GM21717 (cell line): Measurements from ENCODE around the gene MRPS5.
"Not testable (repeated sequence)": the region's sequence is repeated elsewhere in the genome, so short reads cannot be mapped to it uniquely, and the experiment has no call there.

ENCODE experiments used
- ATAC-seq: cut with Tn5 transposase; IDR thresholded peaks from one replicate; pipeline ENCODE4 v1.9.1; 2021; ENCODE audit warnings: mild to moderate bottlenecking, moderate library complexity; ENCODE audit not compliant: unreplicated experiment

Gene MRPS5

GRCh38 chr2:95121407-95122196 lies at the start of gene MRPS5:
TSS of gene MRPS5 (minus strand) at chr2:95121808. CDS start at chr2:95121791, 17 bp downstream.
- ATAC-seq = peak; percentile 97

- ATAC-seq = peak; percentile 27
These were observed 44.6 kb upstream of the MRPS5 start for GRCh38 chr2:95166065-95166763.

- peak; percentile 90 for ATAC-seq
These were observed 43.9 kb upstream of the MRPS5 start, which contains the start of gene ZNF2 for GRCh38 chr2:95165371-95166064. TSS of gene ZNF2 (plus strand) at chr2:95165809. CDS start at chr2:95176227, 10,418 bp downstream.

GRCh38 chr2:95165030-95165370 lies 43.4 kb upstream of the MRPS5 start:
- ATAC-seq = peak; percentile 16

GRCh38 chr2:95159690-95160449 lies 38.3 kb upstream of the MRPS5 start, which contains the start of gene ZNF514:
TSS of gene ZNF514 (minus strand) at chr2:95159848. CDS start at chr2:95153253, 6,595 bp downstream.
- peak; percentile 85 for ATAC-seq

GRCh38 chr2:95158891-95159619 lies 37.4 kb upstream of the MRPS5 start:
- peak; percentile 39 for ATAC-seq

- no peak for ATAC-seq
These were observed 36.8 kb upstream of the MRPS5 start for GRCh38 chr2:95158441-95158840.

GRCh38 chr2:95149397-95149984 lies 27.9 kb upstream of the MRPS5 start:
- ATAC-seq = no peak

GRCh38 chr2:95143838-95144237 lies 22.2 kb upstream of the MRPS5 start:
- ATAC-seq = no peak

GRCh38 chr2:95138702-95139101 lies 17.1 kb upstream of the MRPS5 start:
- no peak for ATAC-seq

GRCh38 chr2:95122197-95122551 lies 566 bp upstream of the MRPS5 start:
- ATAC-seq = peak; percentile 11

GRCh38 chr2:95121093-95121406 lies 558 bp downstream of the MRPS5 start:
- ATAC-seq = peak; percentile 1

GRCh38 chr2:95115418-95115817 lies 6.2 kb downstream of the MRPS5 start:
- no peak for ATAC-seq

- ATAC-seq = no peak
These were observed 8.1 kb downstream of the MRPS5 start for GRCh38 chr2:95113464-95113863.

GRCh38 chr2:95110395-95110794 lies 11.2 kb downstream of the MRPS5 start:
- no peak for ATAC-seq

GRCh38 chr2:95109260-95109659 lies 12.3 kb downstream of the MRPS5 start:
- no peak for ATAC-seq

- ATAC-seq = no peak
These were observed 15.5 kb downstream of the MRPS5 start for GRCh38 chr2:95106081-95106480.

- ATAC-seq = no peak
These were observed 17.0 kb downstream of the MRPS5 start for GRCh38 chr2:95104606-95105005.

GRCh38 chr2:95099910-95100309 lies 21.7 kb downstream of the MRPS5 start:
- ATAC-seq = no peak

GRCh38 chr2:95098273-95098672 lies 23.3 kb downstream of the MRPS5 start:
- not testable (repeated sequence) for ATAC-seq
